Osteoblast (primary cell): ENCODE results near the gene STPG3. TPM values are rescaled to one million over a fixed set of nuclear protein-coding genes. Genes with fewer than 3 reads are reported as not detected.

Experiments
- DNase-seq: peaks from one replicate; pipeline ENCODE4 v3.0.0; 2011; ENCODE audit warnings: low spot score, mixed read lengths; ENCODE audit not compliant: insufficient read length; ENCODE audit errors: missing footprints
- H2AFZ ChIP-seq: 2 replicates; pipeline ENCODE4 v1.6.0; 2011; ENCODE audit warnings: mild to moderate bottlenecking, low read length
- H3K27ac ChIP-seq: 2 replicates; pipeline ENCODE4 v1.5.1; 2011; ENCODE audit warnings: mild to moderate bottlenecking, low read depth, low read length, moderate library complexity
- H3K27me3 ChIP-seq: 2 replicates; pipeline ENCODE4 v1.6.0; 2012; ENCODE audit warnings: mild to moderate bottlenecking, control low read depth, inconsistent platforms, low read length, moderate library complexity; ENCODE audit not compliant: insufficient read depth
- H3K36me3 ChIP-seq: 2 replicates; pipeline ENCODE4 v1.5.1; 2011; ENCODE audit warnings: mild to moderate bottlenecking, low read length, control low read depth, moderate library complexity; ENCODE audit not compliant: insufficient read depth
- H3K4me1 ChIP-seq: 2 replicates; pipeline ENCODE4 v1.5.1; 2011; ENCODE audit warnings: mild to moderate bottlenecking, low read length, control low read depth, moderate library complexity; ENCODE audit not compliant: insufficient read depth
- H3K4me2 ChIP-seq: 2 replicates; pipeline ENCODE4 v1.6.0; 2011; ENCODE audit warnings: mild to moderate bottlenecking, low read length; ENCODE audit not compliant: insufficient read depth
- H3K4me3 ChIP-seq: fragments of 200-600 bp; sonication (generic); 3 replicates; pipeline ENCODE4 v1.5.1; 2012; ENCODE audit warnings: mild to moderate bottlenecking, low read length, inconsistent platforms; ENCODE audit not compliant: insufficient read depth
- H3K79me2 ChIP-seq: 2 replicates; pipeline ENCODE4 v1.6.0; 2012; ENCODE audit warnings: mild to moderate bottlenecking, low read length, control low read depth, inconsistent platforms; ENCODE audit not compliant: insufficient read depth
- H3K9me3 ChIP-seq: 2 replicates; pipeline ENCODE4 v1.5.1; 2011; ENCODE audit warnings: low read depth, low read length, control low read depth
- H4K20me1 ChIP-seq: 2 replicates; pipeline ENCODE4 v1.6.0; 2012; ENCODE audit warnings: mild to moderate bottlenecking, low read length, control low read depth; ENCODE audit not compliant: insufficient read depth
- CTCF ChIP-seq: IDR thresholded peaks from 2 replicates; pipeline ENCODE4 v1.5.1; 2011; ENCODE audit warnings: mild to moderate bottlenecking, low read depth, low read length, moderate library complexity; ENCODE audit errors: extremely low read depth
- total RNA-seq: library from RNA; depleted of rRNA; stranded (reverse); fragments of >200 nt; gene quantifications from 2 replicates; pipeline ENCODE4 v1.2.3, GENCODE V29; 2012

The STPG3 gene
- total RNA-seq, 1 donor = 0.36 TPM

GRCh38 chr9:137214620-137215019 is 36.5 kb upstream of the STPG3 start:
- Histone ChIP-seq H3K79me2 (no peaks in the 10 kb centered on the region), H4K20me1 (no peaks in the 10 kb centered on the region), H3K4me1 (peaks cover 15% of the 10 kb centered on the region), H2AFZ (no peak overlapping the region), H3K27me3 (no peaks in the 10 kb centered on the region), H3K4me3 (no peak overlapping the region), H3K36me3 (no peaks in the 10 kb centered on the region), H3K27ac (no peak overlapping the region), H3K4me2 (no peak overlapping the region), H3K9me3 (no peaks in the 10 kb centered on the region)
- no peak for DNase-seq
- no peak for TF ChIP-seq CTCF

GRCh38 chr9:137215196-137215986 is 35.7 kb upstream of the STPG3 start:
- Histone ChIP-seq H3K27me3 (no peaks in the 10 kb centered on the region), H3K9me3 (no peaks in the 10 kb centered on the region), H3K4me2 (no peak overlapping the region), H3K4me1 (peaks cover 15% of the 10 kb centered on the region), H3K4me3 (no peak overlapping the region), H3K79me2 (no peaks in the 10 kb centered on the region), H3K36me3 (no peaks in the 10 kb centered on the region), H2AFZ (no peak overlapping the region), H3K27ac (no peak overlapping the region), H4K20me1 (no peaks in the 10 kb centered on the region)
- no peak for DNase-seq
- no peak for TF ChIP-seq CTCF

- Histone ChIP-seq H3K4me2 (no peak overlapping the region), H3K27ac (no peak overlapping the region), H2AFZ (no peak overlapping the region), H3K27me3 (no peaks in the 10 kb centered on the region), H3K79me2 (no peaks in the 10 kb centered on the region), H3K9me3 (no peaks in the 10 kb centered on the region), H3K4me1 (peaks cover 15% of the 10 kb centered on the region), H4K20me1 (no peaks in the 10 kb centered on the region), H3K36me3 (no peaks in the 10 kb centered on the region), H3K4me3 (no peak overlapping the region)
- TF ChIP-seq CTCF = no peak
- no peak for DNase-seq
Measured at GRCh38 chr9:137216188-137216965, 34.7 kb upstream of the STPG3 start.
